RWPE2 (cell line): ENCODE data around the gene COL15A1.

Experiments used
- ATAC-seq: fragments of 200-7000 bp; cut with Tn5 transposase; 3 replicates; pipeline ENCODE4 v1.9.1; 2021; ENCODE audit warnings: low read depth
- DNase-seq: peaks from one replicate; pipeline ENCODE4 v3.0.0-alpha.2; 2020; ENCODE audit warnings: low spot score
- H3K27ac ChIP-seq: fragments of 450-650 bp; 2 replicates; pipeline ENCODE4 v1.5.1; 2017; ENCODE audit warnings: mild to moderate bottlenecking; ENCODE audit not compliant: poor library complexity, severe bottlenecking
- H3K27me3 ChIP-seq: fragments of 250-450 bp; sonication (Bioruptor Pico); 2 replicates; pipeline ENCODE4 v1.5.1; 2021; ENCODE audit warnings: mild to moderate bottlenecking, moderate library complexity; ENCODE audit not compliant: insufficient read depth, poor library complexity, severe bottlenecking
- H3K36me3 ChIP-seq: fragments of 250-450 bp; sonication (Bioruptor Pico); 2 replicates; pipeline ENCODE4 v1.5.1; 2020; ENCODE audit warnings: low read depth, mild to moderate bottlenecking, moderate library complexity
- H3K4me1 ChIP-seq: fragments of 250-450 bp; sonication (Bioruptor Pico); 2 replicates; pipeline ENCODE4 v1.5.1; 2021; ENCODE audit warnings: mild to moderate bottlenecking, moderate library complexity; ENCODE audit not compliant: insufficient read depth, poor library complexity, severe bottlenecking
- H3K4me3 ChIP-seq: fragments of 250-450 bp; sonication (Bioruptor Pico); 2 replicates; pipeline ENCODE4 v1.5.1; 2021; ENCODE audit warnings: mild to moderate bottlenecking, moderate library complexity; ENCODE audit not compliant: severe bottlenecking
- H3K9me3 ChIP-seq: fragments of 250-450 bp; sonication (Bioruptor Pico); 2 replicates; pipeline ENCODE4 v1.5.1; 2021; ENCODE audit warnings: mild to moderate bottlenecking, moderate library complexity; ENCODE audit not compliant: severe bottlenecking
- TF ChIP-seq, protein P1 (sequence below): fragments of 450-650 bp; IDR thresholded peaks from one replicate; pipeline ENCODE4 v1.5.1; 2017; ENCODE audit warnings: mild to moderate bottlenecking, moderate library complexity; ENCODE audit not compliant: poor library complexity, severe bottlenecking

The COL15A1 gene

DNA sequence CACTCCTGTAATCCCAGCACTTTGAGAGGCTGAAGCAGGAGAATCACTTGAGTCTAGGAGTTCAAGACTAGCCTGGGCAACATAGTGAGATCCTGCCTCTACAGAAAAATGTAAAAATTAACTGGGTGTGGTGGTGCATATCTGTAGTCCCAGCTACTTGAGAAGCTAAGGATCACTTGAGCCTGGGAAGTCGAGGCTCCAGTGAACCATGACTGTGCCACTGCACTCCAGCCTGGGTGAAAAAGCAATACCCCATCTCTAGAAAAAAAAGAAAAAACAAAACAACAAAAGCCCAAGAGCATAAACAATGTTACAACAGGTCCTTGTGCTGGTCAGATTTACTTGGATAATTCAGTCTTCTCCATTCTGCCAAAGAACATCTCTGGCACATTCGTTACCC is 116.9 kb downstream of the COL15A1 start:
- Histone ChIP-seq H3K27ac (no peak overlapping the region), H3K4me1 (peaks cover 6% of the 10 kb centered on the region)

DNA sequence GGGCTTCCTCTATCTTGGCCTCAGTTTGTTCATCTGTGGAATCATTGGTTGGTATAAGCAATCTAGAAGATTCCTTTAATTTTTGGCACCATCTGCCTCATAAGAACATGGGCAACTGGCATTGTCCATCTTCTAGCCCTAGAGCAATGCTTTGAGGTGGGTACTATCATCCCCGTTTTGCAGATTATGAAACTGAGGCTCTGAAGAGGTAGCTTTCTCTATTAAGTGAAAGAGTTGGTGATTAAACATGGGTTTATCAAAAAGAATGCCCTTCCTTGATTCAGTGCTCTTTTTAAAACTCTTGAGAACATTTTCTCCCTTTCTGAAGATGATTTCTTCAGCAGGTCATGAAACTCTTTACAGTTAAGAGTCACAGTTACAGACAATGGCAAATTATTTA is 118.8 kb downstream of the COL15A1 start:
- TF ChIP-seq, protein P1, sequence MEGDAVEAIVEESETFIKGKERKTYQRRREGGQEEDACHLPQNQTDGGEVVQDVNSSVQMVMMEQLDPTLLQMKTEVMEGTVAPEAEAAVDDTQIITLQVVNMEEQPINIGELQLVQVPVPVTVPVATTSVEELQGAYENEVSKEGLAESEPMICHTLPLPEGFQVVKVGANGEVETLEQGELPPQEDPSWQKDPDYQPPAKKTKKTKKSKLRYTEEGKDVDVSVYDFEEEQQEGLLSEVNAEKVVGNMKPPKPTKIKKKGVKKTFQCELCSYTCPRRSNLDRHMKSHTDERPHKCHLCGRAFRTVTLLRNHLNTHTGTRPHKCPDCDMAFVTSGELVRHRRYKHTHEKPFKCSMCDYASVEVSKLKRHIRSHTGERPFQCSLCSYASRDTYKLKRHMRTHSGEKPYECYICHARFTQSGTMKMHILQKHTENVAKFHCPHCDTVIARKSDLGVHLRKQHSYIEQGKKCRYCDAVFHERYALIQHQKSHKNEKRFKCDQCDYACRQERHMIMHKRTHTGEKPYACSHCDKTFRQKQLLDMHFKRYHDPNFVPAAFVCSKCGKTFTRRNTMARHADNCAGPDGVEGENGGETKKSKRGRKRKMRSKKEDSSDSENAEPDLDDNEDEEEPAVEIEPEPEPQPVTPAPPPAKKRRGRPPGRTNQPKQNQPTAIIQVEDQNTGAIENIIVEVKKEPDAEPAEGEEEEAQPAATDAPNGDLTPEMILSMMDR: no peak
- DNase-seq (no peak), ATAC-seq (no peak)
- Histone ChIP-seq H3K27me3 (peaks cover 5% of the 10 kb centered on the region), H3K27ac (no peak overlapping the region), H3K9me3 (no peaks in the 10 kb centered on the region), H3K4me1 (peaks cover 3% of the 10 kb centered on the region), H3K4me3 (no peak overlapping the region), H3K36me3 (no peaks in the 10 kb centered on the region)

More for the DNA sequence above, 116.9 kb downstream of the COL15A1 start:
- TF ChIP-seq, protein P1: no peak
- Histone ChIP-seq H3K9me3 (no peaks in the 10 kb centered on the region), H3K4me3 (no peak overlapping the region), H3K27me3 (peaks cover 5% of the 10 kb centered on the region), H3K36me3 (no peaks in the 10 kb centered on the region)
- DNase-seq (no peak), ATAC-seq (no peak)

DNA sequence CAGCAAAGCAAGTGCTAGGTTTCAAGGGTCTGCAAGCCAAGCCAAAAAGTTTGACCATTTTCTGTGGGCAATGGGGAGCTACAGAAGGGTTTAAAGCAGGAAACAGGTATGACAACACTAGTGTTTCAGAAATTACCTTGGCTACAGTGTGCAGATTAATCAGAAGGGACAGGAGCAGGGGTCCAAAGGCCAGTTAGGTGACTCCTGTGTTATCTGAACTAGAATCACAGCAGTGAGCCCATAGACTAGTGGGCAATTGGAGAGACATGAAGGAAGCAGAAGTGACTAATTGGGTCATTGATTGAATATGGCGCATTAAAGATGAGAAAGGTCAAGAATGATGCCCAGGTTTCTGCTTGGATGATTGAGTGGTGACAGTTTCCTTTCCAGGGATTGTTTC is 119.8 kb downstream of the COL15A1 start:
- Histone ChIP-seq H3K9me3 (no peaks in the 10 kb centered on the region), H3K27ac (no peak overlapping the region), H3K27me3 (peaks cover 5% of the 10 kb centered on the region), H3K4me1 (no peaks in the 10 kb centered on the region), H3K4me3 (no peak overlapping the region), H3K36me3 (no peaks in the 10 kb centered on the region)
- TF ChIP-seq, protein P1: no peak
- ATAC-seq (no peak), DNase-seq (no peak)

DNA sequence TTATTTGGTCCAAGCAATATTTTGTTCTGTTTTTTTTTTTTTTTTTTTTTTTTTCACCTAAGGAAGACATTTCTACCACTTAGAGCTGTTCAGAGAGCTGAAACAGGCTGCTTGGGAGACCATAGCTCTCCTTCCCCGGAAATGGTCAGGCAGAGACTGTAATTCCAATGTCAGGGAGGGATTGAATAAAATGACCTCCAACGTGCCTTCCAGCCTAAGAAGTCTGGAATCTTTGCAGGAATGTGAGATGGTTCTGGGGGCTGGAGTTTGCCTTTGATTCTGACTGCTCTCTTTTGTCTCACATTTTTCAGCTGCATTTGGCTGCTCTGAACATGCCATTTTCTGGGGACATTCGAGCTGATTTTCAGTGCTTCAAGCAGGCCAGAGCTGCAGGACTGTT is 122.9 kb downstream of the COL15A1 start:
- no peaks in the 10 kb centered on the region for H3K4me1 ChIP-seq
- H3K9me3 ChIP-seq: no peaks in the 10 kb centered on the region
- ATAC-seq (no peak), DNase-seq (no peak)
- H3K27me3 ChIP-seq: peaks cover 5% of the 10 kb centered on the region
- H3K4me3 ChIP-seq: no peak overlapping the region
- TF ChIP-seq, protein P1: no peak
- no peaks in the 10 kb centered on the region for H3K36me3 ChIP-seq
- no peak overlapping the region for H3K27ac ChIP-seq

DNA sequence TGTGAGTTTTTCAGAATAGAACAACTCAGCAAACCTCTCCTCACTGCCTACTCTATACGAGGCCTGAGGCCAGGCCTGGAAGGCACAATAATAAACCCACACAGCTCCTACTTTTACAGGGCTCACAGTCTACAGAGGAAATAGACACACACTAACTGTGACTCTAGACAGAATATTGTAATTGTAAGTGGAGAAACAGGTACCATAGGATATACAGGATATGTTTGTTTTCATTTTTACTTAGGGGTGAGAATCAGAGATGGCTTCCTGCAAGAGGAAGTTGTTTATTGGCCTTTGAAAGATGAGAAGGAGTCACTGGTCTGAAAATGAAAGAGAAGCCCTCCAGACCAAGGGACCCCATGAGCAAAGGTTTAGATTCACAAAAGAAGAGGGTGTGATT is 125.4 kb downstream of the COL15A1 start:
- TF ChIP-seq, protein P1: no peak
- DNase-seq (no peak), ATAC-seq (no peak)
- Histone ChIP-seq H3K9me3 (no peaks in the 10 kb centered on the region), H3K27me3 (no peaks in the 10 kb centered on the region), H3K4me3 (no peak overlapping the region), H3K36me3 (no peaks in the 10 kb centered on the region), H3K4me1 (no peaks in the 10 kb centered on the region), H3K27ac (no peak overlapping the region)
